Fibroblast of lung (primary cell): ENCODE results near the gene ZNF76.

ENCODE experiments used
- EZH2 ChIP-seq: IDR thresholded peaks from 2 replicates; pipeline ENCODE4 v1.5.1; 2012; ENCODE audit warnings: low read length, control low read depth, mild to moderate bottlenecking; ENCODE audit errors: missing control alignments
- TF ChIP-seq, protein P1 (sequence below), 2 donors: IDR thresholded peaks in 1 of 2; conservative IDR thresholded peaks in 1 of 2; 1 replicate in 1 of 2; 2 replicates in 1 of 2; pipeline ENCODE4 v1.5.1; 2011 to 2012; ENCODE audit warnings: low read length in 2 of 2, control low read depth in 1 of 2, inconsistent platforms in 1 of 2, low read depth in 1 of 2, mild to moderate bottlenecking in 1 of 2

DNA sequence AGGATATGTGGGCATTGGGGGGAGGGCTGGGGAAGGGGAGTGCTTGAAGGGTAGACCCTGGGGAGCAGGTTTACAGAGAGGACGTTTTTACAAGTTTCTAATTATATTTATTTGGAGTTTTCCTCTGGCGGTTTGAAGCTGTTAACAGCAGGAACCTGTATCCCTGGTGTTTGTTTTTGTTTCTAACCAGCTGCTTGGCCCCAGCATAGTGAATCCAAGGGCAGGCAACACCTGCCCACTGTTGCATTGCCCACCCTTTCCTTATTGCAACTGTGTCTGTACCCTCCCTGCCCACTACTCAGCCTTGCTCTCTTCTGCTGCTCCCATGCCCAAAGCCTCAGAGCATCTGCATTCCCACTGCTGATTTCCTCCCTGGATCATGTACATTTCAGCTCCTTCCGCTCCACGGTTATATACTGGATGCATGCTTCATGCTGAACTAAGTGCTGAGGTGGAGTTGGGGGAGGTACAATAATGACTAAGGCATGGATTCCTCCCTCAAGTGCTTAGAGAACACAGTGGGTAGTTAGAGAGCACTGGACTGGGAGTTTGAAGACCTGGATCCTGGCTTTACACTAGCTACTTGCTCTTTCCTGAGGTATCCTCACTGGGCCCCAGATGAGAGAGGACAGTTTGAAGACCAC lies 39.7 kb upstream of the ZNF76 start:
- no peak for TF ChIP-seq EZH2
- TF ChIP-seq, protein P1, sequence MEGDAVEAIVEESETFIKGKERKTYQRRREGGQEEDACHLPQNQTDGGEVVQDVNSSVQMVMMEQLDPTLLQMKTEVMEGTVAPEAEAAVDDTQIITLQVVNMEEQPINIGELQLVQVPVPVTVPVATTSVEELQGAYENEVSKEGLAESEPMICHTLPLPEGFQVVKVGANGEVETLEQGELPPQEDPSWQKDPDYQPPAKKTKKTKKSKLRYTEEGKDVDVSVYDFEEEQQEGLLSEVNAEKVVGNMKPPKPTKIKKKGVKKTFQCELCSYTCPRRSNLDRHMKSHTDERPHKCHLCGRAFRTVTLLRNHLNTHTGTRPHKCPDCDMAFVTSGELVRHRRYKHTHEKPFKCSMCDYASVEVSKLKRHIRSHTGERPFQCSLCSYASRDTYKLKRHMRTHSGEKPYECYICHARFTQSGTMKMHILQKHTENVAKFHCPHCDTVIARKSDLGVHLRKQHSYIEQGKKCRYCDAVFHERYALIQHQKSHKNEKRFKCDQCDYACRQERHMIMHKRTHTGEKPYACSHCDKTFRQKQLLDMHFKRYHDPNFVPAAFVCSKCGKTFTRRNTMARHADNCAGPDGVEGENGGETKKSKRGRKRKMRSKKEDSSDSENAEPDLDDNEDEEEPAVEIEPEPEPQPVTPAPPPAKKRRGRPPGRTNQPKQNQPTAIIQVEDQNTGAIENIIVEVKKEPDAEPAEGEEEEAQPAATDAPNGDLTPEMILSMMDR (conservative IDR thresholded peaks at IDR 0.05 in 1 of 2, IDR thresholded peaks at IDR 0.05 in 1 of 2; ENCODE audit: low read depth in 1 of 2, low read length in 2 of 2) = no peak
